ENCODE data around the gene KRTAP10-6.

- TF ChIP-seq ZC3H10 (CRISPR knock-in tag; IDR thresholded peaks at IDR 0.05) (no peak), ZFP30 (CRISPR knock-in tag; IDR thresholded peaks at IDR 0.05) (no peak), ARNTL (CRISPR knock-in tag; IDR thresholded peaks at IDR 0.05; ENCODE audit: borderline replicate concordance, low read depth) (no peak), ISL1 (CRISPR knock-in tag; IDR thresholded peaks at IDR 0.05) (no peak), ZNF565 (CRISPR knock-in tag; conservative IDR thresholded peaks at IDR 0.05; ENCODE audit: low read depth) (no peak), PPARA (CRISPR knock-in tag; IDR thresholded peaks at IDR 0.05; ENCODE audit: borderline replicate concordance) (no peak), ESRRG (CRISPR knock-in tag; IDR thresholded peaks at IDR 0.05) (no peak), RARB (CRISPR knock-in tag; IDR thresholded peaks at IDR 0.05) (no peak), ZFP3 (CRISPR knock-in tag; IDR thresholded peaks at IDR 0.05) (no peak)
- TF ChIP-seq, protein P1, sequence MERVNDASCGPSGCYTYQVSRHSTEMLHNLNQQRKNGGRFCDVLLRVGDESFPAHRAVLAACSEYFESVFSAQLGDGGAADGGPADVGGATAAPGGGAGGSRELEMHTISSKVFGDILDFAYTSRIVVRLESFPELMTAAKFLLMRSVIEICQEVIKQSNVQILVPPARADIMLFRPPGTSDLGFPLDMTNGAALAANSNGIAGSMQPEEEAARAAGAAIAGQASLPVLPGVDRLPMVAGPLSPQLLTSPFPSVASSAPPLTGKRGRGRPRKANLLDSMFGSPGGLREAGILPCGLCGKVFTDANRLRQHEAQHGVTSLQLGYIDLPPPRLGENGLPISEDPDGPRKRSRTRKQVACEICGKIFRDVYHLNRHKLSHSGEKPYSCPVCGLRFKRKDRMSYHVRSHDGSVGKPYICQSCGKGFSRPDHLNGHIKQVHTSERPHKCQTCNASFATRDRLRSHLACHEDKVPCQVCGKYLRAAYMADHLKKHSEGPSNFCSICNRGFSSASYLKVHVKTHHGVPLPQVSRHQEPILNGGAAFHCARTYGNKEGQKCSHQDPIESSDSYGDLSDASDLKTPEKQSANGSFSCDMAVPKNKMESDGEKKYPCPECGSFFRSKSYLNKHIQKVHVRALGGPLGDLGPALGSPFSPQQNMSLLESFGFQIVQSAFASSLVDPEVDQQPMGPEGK (CRISPR knock-in tag; IDR thresholded peaks at IDR 0.05; ENCODE audit: borderline replicate concordance), result no peak
Measured at GRCh38 chr21:44614961-44615391, 22.7 kb upstream of the KRTAP10-6 start.
